WI38 (cell line): Measurements from ENCODE around the gene SPIN1.

Experiments used
- H3K4me3 ChIP-seq: 2 replicates; pipeline ENCODE4 v1.5.1; 2011; ENCODE audit warnings: low read depth, mild to moderate bottlenecking, control low read depth, low read length
- TF ChIP-seq, protein P1 (sequence below): IDR thresholded peaks from 2 replicates; pipeline ENCODE4 v1.5.1; 2012; ENCODE audit warnings: low read depth, mild to moderate bottlenecking, control low read depth, low read length

SPIN1 gene

DNA sequence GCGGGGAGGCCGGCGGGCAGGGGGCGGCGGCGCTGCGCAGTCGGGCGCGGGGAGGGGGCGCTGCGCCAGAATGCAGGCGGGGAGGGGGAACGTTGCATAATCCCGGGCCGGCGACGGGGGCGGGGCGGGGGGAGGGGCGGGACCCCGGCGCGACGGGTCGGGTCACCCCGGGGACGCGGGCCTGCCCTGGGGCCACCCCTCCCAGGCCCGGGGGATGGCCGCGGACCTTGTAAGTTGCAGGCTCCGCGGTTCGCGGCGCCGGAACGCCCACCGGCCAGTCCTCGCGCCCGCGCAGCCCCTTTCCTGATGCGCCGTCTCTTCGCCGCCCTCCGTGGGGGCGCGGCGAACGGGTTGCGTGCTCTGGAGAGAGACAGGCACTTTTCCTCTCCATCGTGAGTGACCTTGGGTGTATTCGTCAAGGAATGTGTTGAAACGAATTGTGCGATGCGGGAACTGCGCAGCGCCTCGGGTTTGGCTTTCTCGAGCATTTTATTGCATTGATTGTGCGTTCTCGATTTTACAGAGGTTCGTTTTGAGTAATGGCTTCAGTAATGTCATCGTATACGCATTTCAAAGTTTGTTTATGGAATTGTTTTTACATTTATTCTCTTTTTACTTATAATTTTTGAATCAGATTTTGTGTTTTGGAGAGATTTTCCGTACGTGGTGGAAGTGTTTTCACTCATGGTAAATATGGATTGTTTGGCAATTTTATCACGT lies 802 bp downstream of the SPIN1 start:
- TF ChIP-seq, protein P1, sequence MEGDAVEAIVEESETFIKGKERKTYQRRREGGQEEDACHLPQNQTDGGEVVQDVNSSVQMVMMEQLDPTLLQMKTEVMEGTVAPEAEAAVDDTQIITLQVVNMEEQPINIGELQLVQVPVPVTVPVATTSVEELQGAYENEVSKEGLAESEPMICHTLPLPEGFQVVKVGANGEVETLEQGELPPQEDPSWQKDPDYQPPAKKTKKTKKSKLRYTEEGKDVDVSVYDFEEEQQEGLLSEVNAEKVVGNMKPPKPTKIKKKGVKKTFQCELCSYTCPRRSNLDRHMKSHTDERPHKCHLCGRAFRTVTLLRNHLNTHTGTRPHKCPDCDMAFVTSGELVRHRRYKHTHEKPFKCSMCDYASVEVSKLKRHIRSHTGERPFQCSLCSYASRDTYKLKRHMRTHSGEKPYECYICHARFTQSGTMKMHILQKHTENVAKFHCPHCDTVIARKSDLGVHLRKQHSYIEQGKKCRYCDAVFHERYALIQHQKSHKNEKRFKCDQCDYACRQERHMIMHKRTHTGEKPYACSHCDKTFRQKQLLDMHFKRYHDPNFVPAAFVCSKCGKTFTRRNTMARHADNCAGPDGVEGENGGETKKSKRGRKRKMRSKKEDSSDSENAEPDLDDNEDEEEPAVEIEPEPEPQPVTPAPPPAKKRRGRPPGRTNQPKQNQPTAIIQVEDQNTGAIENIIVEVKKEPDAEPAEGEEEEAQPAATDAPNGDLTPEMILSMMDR = no peak
- H3K4me3 ChIP-seq = peak overlapping the region; percentile 78

DNA sequence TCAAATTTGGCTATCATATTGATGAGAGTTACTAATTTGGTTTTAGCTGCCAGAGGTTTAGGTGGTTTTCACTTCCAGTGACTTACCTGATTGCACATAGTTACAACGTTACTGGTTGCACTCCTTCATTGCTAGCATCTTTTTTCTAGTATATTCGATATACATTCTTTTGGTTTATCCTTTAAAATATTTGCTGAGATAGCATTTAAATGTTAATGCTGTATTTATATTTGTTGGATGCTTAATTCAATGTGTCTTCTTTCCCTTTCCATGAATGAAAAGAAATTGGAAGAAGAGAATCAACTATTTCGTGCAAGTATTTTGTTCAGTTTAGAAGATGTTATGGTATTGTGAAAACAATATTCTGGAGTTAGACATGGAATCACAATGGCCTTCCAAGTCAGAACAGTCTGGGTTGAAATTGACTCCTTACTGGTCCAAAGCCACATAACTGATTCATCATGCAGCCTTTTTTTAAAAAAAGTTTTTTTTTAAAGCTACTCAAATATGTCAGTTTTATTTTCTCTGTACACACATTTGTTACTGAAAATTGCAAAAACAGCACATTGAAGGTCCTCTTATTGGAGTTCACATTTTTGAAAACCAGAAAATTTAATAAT lies 2.2 kb downstream of the SPIN1 start:
- TF ChIP-seq, protein P1 = no peak
- H3K4me3 ChIP-seq = peak overlapping the region; percentile 78

DNA sequence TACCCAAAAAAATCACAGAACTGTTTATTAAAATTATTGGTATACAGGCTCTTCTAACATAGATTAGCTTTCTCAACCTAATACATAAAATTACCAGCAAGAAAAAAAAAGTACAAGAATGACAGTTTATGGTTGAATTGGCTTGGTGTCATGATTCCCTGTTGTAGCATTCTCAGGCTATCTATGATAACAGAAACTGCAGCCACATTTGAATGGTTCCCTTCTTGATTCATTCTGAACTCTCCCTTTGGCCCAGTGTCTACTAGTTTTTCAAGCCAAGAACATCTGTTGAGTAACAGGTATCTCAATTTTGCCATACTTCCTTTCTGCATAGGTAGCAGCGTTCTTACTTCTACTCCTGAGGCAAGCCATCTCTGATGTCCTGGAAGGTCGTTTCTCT lies 3.0 kb downstream of the SPIN1 start:
- TF ChIP-seq, protein P1 = no peak
- no peak overlapping the region for H3K4me3 ChIP-seq

DNA sequence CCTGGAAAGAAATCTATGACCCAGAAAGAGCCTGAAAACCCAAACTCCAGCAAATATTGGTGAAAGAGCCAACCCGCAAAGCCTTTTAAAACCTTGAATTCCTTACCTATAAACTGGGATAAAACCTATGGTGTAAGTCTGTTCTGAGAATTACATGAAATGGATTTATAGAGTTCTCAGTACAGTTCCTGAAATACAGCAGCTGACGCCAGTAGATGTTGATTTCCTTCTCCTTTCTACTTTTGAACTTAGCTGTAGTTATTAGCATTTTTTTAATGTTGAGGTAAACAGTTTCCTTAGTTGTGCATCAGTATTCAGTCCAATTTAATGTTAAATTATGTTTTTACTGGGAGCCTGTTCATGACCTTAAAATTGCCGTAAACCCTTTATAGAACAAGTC lies 3.7 kb downstream of the SPIN1 start:
- TF ChIP-seq, protein P1 = no peak
- no peak overlapping the region for H3K4me3 ChIP-seq

DNA sequence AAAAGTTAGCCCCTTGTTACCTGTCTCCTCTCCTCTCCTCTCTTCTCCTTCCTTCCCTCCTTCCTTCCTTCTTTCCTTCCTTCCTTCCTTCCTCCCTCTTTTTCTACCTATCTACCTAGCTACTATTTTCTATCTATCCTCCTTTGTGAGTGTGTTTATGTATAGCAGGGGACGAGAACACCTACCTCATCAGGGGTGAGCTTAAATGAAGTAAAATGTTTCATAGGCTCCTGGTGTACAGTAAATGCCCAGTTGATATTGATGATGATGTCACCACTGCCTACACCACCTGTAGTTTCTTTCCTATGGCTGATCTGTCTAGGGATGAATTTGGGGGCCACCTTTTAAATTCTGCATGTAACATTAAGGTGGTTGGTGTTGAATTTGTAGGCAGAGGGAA lies 4.3 kb downstream of the SPIN1 start:
- TF ChIP-seq, protein P1 = no peak
- H3K4me3 ChIP-seq = no peak overlapping the region

DNA sequence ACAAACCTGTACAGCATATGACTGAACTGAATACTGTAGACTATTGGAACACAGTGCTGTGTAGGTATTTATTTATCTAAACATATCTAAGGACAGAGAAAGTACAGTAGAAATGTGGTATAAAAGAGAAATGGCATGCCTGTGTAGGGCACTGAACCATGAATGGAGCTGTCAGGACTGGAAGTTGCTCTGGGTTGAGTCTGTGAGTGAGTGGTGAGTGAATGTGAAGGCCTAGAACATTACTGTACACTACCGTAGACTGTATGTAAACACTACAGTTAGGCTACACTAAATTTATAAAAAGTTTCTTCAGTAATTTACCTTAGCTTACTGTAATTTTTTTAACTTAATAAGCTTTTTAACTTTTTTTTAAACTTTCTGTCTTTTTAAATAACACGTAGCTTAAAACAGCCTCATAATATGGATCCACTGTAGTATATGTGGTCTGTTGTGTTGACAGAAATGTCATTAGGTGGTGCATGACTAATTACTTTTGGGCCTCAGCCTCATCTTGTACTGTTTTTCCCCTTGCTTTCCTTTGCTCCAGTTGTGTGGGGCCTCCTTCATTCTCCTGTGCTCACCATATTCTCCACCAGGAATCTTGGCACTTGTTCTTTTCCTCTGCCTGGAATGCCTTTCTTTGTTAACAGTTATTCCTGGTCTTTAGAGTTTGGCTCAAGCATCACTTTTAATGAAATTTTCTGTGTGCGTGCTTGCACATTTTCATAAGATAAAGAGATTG lies 8.8 kb downstream of the SPIN1 start:
- TF ChIP-seq, protein P1 = no peak
- no peak overlapping the region for H3K4me3 ChIP-seq

DNA sequence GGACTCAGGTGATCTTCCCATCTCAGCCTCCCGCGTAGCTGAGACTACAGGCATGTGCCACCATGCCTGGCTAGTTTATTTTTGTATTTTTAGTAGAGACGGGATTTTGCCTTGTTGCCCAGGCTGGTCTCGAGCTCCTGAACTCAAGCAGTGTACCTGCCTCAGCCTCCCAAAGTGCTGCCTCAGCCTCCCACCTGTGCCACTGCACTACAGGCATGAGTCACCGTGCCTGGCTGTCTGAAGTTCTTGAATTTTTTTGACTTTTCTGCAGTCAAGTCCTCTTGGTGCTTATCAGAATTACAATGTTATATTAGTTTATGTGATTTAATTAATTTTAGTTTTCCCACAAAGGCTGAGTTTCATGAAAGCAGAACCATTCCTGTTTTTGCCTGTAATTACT lies 9.8 kb downstream of the SPIN1 start:
- TF ChIP-seq, protein P1 = no peak

More for the DNA sequence above, 9.8 kb downstream of the SPIN1 start:
- no peak overlapping the region for H3K4me3 ChIP-seq
